Erythroblast (primary cell): ENCODE results near the gene FKBP9.

Experiments used
- GATA1 ChIP-seq: IDR thresholded peaks from 2 replicates; pipeline ENCODE4 v1.6.1; 2011; ENCODE audit warnings: low read depth, mild to moderate bottlenecking, control low read depth, low read length, moderate library complexity
- POLR2A ChIP-seq: IDR thresholded peaks from 2 replicates; pipeline ENCODE4 v1.6.1; 2011; ENCODE audit warnings: mild to moderate bottlenecking, low read length

DNA sequence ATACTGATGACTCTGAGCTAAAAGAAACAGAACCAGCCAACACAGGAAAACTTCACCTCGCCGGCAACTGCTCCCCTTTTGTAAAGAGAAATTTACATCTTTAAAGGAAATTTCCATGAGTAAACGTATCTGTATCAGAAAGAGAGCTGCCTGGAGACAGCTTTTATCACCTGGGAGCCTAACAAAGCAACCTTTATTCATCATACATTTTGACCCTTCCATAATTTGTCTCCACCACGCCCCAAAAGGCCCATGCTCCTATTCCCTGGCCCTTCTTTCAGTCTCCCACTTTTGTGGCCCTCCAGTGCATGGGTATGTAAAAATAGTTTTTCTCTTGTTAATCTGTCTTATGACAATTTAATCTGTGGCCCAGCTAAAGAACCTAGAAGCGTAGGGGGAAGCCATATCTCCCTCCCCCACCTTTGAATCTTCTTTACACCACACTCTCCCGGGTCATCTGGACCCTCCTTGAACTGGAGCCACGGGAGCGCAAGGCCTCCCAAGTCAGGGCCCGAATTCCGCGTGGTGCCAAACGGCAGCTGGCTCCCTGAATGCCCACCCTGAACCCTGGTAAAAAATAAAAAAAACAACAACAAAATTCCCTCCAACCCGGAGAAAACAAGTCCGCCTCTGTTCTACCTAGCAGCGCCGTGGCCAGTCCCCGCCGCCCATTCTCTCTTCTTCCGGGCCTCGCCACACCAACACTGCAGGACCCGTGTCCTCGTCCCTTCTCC, 15.4 kb upstream of the FKBP9 start:
- TF ChIP-seq POLR2A (no peak), GATA1 (no peak)
